GM19467 (cell line): ENCODE results near the gene GOLGA8J.
"Not testable (repeated sequence)": the region's sequence is repeated elsewhere in the genome, so short reads cannot be mapped to it uniquely, and the experiment has no call there.

Experiments
- ATAC-seq: cut with Tn5 transposase; IDR thresholded peaks from one replicate; pipeline ENCODE4 v1.9.1; 2021; ENCODE audit warnings: mild to moderate bottlenecking, moderate library complexity; ENCODE audit not compliant: unreplicated experiment

GOLGA8J gene, protein sequence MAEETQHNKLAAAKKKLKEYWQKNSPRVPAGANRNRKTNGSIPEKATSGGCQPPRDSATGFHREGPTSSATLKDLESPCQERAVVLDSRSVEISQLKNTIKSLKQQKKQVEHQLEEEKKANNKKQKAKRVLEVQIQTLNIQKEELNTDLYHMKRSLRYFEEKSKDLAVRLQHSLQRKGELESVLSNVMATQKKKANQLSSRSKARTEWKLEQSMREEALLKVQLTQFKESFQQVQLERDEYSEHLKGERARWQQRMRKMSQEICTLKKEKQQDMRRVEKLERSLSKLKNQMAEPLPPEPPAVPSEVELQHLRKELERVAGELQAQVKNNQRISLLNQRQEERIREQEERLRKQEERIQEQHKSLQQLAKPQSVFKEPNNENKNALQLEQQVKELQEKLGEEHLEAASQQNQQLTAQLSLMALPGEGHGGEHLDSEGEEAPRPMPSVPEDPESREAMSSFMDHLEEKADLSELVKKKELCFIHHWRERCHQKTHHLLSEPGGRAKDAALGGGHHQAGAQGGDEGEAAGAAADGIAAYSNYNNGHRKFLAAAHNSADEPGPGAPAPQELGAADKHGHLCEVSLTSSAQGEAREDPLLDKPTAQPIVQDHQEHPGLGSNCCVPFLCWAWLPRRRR

GRCh38 chr15:30082655-30083054, at the start of gene GOLGA8J:
TSS of gene GOLGA8J (plus strand) at chr15:30082955. CDS start at chr15:30083053, 98 bp downstream.
- not testable (repeated sequence) for ATAC-seq

GRCh38 chr15:30033211-30033610, 49.5 kb upstream of the GOLGA8J start:
- ATAC-seq: no peak

GRCh38 chr15:30033763-30034162, 49.0 kb upstream of the GOLGA8J start:
- ATAC-seq: no peak

GRCh38 chr15:30036036-30036703, 46.6 kb upstream of the GOLGA8J start:
- ATAC-seq: no peak

GRCh38 chr15:30038667-30039523, 43.9 kb upstream of the GOLGA8J start:
- no peak for ATAC-seq

DNA sequence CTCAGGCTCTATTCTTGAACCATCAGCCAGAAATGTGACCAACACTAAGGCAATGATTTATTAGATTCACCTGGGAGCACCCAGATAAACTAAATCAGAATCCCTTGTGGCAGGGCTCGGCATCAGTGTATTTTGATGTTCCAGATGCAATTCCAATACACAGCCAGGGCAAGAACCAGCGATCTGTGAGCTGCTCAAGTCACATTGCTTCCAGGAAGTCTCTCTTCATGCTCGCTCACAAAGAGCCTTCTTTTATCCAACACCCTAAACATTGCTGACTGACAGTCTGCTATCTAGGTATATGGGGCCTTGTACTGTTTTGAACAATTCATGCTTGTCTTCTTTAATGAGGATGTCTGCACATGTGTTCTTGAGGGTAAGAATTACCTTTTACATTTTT, 40.9 kb upstream of the GOLGA8J start:
- ATAC-seq: no peak

- ATAC-seq: no peak
Observed at GRCh38 chr15:30042556-30042955, 40.2 kb upstream of the GOLGA8J start.

DNA sequence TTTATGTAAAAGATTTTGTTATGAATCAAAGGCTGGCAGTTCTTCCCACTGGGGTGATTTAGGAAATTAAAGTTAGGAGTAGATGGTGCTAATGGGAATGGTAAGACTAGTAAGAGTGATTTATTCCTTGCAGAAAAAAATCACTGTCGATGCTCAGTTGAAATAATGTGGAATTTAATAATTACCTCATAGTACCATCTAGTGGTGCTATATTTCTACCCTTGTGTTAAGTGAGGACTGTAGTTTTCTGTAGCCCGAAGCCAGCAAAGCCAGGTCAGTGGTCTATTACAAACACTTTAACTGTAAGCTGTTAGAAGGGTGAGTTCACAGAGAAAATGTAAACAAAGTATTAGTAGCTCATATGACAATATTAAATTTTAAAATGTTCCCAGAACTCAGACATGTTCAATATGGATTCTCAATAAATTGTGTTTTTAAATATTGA, 39.5 kb upstream of the GOLGA8J start:
- no peak for ATAC-seq

DNA sequence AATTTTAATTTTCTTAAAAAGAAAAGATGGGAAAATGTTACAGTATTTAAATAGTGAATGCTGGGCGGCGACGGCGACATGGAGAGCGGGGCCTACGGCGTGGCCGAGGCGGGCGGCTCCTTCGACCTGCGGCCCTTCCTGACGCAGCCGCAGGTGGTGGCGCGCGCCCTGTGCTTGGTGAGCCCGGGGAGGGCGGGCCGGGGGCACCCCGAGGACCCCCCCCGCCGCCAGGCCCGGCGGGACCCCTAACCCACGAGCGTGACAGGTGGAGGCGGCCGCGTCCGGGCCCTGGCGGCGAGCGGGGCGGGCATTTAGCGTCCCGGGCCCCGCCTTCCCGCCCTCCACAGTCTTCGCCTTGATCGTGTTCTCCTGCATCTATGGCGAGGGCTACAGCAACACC, 38.4 kb upstream of the GOLGA8J start:
- ATAC-seq: no peak

DNA sequence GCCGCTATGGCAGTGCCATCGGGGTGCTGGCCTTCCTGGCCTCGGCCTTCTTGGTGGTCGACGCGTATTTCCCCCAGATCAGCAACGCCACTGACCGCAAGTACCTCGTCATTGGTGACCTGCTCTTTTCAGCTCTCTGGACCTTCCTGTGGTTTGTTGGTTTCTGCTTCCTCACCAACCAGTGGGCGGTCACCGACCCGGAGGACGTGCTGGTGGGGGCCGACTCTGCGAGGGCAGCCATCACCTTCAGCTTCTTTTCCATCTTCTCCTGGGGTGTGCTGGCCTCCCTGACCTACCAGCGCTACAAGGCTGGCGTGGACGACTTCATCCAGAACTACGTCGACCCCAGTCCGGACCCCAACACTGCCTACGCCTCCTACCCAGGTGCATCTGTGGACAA, 37.9 kb upstream of the GOLGA8J start:
- not testable (repeated sequence) for ATAC-seq

DNA sequence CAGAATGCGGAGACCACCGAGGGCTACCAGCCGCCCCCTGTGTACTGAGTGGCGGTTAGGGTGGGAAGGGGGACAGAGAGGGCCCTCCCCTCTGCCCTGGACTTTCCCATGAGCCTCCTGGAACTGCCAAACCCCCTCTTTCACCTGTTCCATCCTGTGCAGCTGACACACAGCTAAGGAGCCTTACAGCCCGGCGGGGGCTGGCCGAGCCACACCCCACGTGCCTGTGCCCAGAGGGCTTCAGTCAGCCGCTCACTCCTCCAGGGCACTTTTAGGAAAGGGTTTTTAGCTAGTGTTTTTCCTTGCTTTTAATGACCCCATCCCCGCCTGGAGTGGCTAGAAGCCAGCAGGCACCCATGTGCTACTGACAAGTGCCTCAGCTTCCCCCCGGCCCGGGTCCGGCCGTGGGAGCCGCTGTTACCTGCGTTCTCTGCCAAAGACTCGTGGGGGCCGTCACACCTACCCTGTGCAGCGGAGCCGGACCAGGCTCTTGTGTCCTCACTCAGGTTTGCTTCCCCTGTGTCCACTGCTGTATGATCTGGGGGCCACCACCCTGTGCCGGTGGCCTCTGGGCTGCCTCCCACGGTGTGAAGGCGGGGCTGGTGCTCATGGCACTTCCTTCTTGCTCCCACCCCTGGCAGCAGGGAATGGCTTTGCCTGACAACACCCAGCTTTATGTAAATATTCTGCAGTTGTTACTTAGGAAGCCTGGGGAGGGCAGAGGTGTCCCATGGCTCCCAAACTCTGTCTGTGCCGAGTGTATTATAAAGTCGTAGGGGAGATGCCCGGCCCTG, 37.3 kb upstream of the GOLGA8J start:
- ATAC-seq: not testable (repeated sequence)

GRCh38 chr15:30046430-30046829, 36.3 kb upstream of the GOLGA8J start:
- no peak for ATAC-seq

DNA sequence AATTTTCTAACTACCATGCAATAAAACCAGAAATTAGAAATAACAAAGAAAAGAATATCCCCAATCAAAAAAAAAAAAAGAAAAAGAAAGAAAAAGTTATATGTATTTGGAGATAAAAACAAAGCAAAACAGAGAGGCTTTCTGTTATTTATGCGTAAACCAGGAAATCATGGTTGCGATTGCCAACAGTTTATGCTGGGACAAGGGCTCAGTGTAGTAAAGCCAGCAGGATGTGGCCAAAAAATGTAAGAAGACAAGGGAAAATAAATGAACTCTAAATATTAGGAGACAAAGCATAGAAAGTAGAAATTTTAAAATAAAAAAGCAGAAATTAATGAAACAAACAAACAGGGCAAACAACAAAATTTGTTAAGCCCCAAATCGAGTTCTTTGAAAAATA, 27.2 kb upstream of the GOLGA8J start:
- no peak for ATAC-seq

DNA sequence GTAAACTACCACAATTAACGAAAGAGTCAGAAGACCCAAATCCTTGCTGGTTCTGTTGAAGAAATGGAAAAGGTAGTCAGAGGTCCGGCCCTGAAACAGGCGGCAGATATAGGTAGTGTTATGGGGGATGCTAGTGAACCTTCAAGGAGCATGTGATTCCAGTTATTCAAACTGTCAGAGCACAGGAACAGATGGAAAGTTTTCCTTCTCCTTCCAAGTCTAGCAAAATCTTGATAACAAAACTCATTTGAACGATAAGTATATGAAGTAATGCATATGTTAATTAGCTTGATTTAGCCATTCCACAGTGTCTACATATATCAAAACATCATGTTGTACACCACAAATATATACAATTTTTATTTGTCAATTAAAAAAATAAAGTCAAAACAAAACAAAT, 26.6 kb upstream of the GOLGA8J start:
- no peak for ATAC-seq

- ATAC-seq: no peak
Observed at GRCh38 chr15:30059771-30060170, 23.0 kb upstream of the GOLGA8J start.

GRCh38 chr15:30062881-30063280, 19.9 kb upstream of the GOLGA8J start:
- ATAC-seq: no peak

DNA sequence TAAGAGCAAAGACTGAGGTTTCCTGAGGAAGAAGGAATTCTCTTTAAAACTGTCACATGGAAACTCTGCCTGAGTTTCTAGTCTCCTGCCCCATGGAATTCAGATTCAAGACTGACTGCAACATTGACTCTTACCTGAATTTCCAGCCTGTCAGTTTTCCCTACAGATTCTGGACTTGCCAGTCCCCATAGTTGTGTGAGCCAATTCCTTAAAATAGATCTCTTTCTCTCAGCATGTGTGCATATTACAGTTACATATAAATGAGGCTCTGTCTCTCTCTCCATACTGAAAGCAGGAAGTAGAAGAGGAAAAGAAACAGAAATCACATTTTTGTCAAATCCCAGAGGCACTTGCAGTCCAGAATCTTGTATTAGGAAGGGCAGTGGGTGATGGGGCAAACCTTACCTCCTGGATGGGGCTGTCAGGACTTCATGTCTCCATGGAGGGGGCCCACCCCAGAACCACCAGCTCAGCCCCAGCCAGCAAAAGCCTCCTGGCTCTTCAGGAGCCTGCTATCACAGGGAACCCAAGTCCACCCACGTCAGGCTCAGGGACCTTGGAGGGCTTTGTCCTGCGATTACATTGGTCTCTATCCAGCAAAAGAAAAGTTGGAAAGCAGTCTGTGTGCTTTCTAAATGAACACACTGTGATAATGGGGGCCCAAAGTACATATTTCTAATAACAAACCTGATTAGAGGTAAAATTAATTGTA, 18.8 kb upstream of the GOLGA8J start:
- ATAC-seq: no peak

GRCh38 chr15:30065025-30065801, 17.5 kb upstream of the GOLGA8J start:
- ATAC-seq: no peak

- ATAC-seq: no peak
Observed at GRCh38 chr15:30068326-30068725, 14.4 kb upstream of the GOLGA8J start.
